ENCODE results near the gene PLBD2.

PLBD2 gene

DNA sequence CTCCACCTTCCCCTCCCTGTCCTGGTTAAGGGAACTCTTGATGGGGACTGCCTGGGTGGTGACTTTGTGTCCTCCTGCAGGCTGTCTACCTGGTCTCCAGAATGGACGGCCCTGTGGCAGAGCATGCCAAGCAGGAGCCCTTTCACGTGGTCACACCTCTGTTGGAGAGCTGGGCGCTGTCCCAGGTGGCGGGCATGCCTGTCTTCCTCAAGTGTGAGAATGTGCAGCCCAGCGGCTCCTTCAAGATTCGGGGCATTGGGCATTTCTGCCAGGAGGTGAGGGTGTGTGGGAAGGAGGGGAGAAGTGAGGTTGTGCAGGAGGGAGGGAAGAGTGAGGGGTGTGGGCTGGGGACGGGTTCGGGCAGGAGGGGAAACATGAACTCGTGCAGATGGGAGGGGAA is 69.5 kb downstream of the PLBD2 start:
- ChIA-PET POLR2A (ENCODE audit: low non-redundant PET) (no interaction called here), CTCF (no interaction called here)
- TF ChIP-seq, protein P1, sequence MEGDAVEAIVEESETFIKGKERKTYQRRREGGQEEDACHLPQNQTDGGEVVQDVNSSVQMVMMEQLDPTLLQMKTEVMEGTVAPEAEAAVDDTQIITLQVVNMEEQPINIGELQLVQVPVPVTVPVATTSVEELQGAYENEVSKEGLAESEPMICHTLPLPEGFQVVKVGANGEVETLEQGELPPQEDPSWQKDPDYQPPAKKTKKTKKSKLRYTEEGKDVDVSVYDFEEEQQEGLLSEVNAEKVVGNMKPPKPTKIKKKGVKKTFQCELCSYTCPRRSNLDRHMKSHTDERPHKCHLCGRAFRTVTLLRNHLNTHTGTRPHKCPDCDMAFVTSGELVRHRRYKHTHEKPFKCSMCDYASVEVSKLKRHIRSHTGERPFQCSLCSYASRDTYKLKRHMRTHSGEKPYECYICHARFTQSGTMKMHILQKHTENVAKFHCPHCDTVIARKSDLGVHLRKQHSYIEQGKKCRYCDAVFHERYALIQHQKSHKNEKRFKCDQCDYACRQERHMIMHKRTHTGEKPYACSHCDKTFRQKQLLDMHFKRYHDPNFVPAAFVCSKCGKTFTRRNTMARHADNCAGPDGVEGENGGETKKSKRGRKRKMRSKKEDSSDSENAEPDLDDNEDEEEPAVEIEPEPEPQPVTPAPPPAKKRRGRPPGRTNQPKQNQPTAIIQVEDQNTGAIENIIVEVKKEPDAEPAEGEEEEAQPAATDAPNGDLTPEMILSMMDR (conservative IDR thresholded peaks at IDR 0.05; ENCODE audit: low read depth) = no peak
- DNase-seq (ENCODE audit: low spot score) = no peak
- H3K27ac ChIP-seq = no peak overlapping the region

DNA sequence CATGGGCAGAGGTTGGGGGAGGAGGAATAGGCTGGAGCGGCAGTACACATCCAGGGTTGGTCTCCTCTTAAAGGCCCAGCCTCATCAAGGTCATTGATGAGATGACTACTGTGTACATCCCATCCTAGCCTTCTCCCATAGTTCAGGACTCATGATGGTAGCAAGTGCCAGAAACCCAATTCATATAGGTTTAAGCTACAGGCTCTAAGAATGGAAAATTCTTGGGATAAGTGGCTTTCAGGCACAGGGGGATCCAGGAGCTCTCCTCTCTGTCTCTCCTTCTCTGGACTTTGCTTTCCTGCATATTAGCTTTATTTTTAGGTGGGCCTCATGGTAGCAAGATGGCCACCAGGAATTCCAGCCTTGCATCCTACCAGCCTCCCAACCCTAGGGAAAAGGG is 70.1 kb downstream of the PLBD2 start:
- TF ChIP-seq, protein P1 (conservative IDR thresholded peaks at IDR 0.05; ENCODE audit: low read depth) = no peak
- ChIA-PET CTCF (no interaction called here), POLR2A (ENCODE audit: low non-redundant PET) (no interaction called here)
- DNase-seq (ENCODE audit: low spot score) = no peak
- no peak overlapping the region for H3K27ac ChIP-seq

DNA sequence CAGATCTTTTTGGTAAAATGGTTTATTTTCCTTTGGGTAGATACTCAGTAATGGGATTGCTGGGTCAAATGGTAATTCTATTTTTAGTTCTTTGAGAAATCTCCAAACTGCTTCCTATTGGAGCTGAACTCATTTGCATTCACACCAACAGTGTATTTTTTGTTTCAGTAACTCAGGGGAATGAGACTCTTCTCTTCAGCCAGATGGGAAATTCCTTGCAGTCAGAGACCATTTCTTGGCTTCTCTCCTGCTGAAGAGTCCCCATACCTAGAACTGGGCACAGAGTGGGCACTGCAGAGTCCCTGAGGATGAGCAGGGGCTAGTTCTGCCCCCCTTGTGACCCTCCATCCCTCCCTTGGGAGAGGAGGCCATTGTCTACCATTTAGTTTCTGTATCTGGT is 74.6 kb downstream of the PLBD2 start:
- POLR2A ChIA-PET (ENCODE audit: low non-redundant PET) = no interaction called here
- CTCF ChIA-PET = interaction anchor here (0.6 kb wide), 1 partner anchor 643 kb away, joined by 3 read pairs; no protein-coding TSS in a partner anchor
- TF ChIP-seq, protein P1 (conservative IDR thresholded peaks at IDR 0.05; ENCODE audit: low read depth) = no peak
- no peak for DNase-seq (ENCODE audit: low spot score)
- no peak overlapping the region for H3K27ac ChIP-seq

DNA sequence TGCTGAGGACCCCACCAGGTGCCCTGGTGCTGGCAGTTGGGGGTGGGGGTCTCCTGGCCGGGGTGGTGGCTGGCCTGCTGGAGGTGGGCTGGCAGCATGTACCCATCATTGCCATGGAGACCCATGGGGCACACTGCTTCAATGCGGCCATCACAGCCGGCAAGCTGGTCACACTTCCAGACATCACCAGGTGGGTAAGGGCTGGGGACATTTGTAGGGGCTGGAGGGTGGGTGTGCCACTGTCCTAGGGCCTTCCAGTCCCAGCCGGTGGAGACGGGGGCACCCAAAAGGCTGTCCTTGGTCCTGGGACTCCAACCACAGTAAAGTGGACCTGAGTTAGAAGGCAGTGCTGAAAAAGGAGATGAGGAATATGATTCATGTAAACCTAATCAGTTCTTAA is 77.0 kb downstream of the PLBD2 start:
- POLR2A ChIA-PET (ENCODE audit: low non-redundant PET) = no interaction called here
- H3K27ac ChIP-seq = no peak overlapping the region
- CTCF ChIA-PET = interaction anchor here (0.6 to 1.9 kb wide), 2 partner anchors 10 to 317 kb away, joined by 6 to 7 read pairs; no protein-coding TSS in a partner anchor
- DNase-seq (ENCODE audit: low spot score) = no peak
- TF ChIP-seq, protein P1 (conservative IDR thresholded peaks at IDR 0.05; ENCODE audit: low read depth) = no peak

DNA sequence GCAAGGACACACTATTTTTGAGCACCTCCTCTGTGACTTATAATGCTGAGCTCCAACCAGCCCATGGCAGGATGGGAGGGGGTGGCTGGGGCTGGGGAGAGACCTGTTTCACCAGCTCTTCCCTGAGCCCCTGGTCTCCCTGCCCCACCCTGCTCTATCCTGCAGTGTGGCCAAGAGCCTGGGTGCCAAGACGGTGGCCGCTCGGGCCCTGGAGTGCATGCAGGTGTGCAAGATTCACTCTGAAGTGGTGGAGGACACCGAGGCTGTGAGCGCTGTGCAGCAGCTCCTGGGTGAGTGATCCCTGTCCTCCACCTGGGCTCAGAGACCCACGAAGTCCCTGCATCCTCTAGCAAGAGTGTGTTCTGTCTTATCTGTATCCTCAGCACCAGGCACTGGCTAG is 78.2 kb downstream of the PLBD2 start:
- ChIA-PET CTCF (interaction anchor here (1.9 kb wide), 1 partner anchor 11 kb away, joined by 6 read pairs; no protein-coding TSS in a partner anchor), POLR2A (ENCODE audit: low non-redundant PET) (no interaction called here)
- DNase-seq (ENCODE audit: low spot score) = no peak
- no peak overlapping the region for H3K27ac ChIP-seq
- TF ChIP-seq, protein P1 (conservative IDR thresholded peaks at IDR 0.05; ENCODE audit: low read depth) = no peak

DNA sequence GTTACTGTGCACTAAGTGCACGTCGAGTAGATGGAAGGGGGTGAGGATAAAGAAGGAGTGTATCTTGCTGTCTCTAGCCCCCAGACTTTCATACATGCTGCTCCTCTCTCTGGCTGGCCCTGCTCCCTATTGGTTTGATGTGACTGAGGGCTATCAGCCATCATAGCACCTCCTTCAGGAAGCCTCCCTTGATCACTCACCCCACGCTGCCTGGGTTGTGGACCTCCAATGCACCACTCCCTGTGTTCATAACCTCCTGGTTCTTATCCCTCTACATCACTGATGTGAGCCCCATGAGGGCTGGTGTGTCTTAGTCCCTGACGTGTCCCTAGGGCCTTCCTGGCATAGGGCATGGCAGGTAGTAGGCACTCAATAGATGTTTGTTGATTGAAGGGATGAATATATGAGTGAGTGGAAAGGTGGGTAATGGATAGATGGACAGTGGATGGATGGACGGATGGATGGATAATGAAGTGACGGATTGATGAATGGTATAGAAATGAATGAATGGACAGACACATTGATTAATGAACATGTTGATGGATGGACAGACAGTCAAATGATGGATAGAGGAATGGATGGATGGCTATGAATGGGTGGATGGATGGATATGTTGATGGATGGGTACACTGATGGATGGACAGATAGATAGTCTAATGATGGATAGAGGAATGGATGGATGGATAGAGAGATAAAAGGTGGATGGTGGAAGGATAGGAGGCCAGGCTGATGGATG is 78.8 kb downstream of the PLBD2 start:
- ChIA-PET POLR2A (ENCODE audit: low non-redundant PET) (no interaction called here), CTCF (no interaction called here)
- no peak overlapping the region for H3K27ac ChIP-seq
- DNase-seq (ENCODE audit: low spot score) = no peak
- TF ChIP-seq, protein P1 (conservative IDR thresholded peaks at IDR 0.05; ENCODE audit: low read depth) = no peak
